Keratinocyte (primary cell): ENCODE results near the gene CSF3.
"Not testable (repeated sequence)": the region's sequence is repeated elsewhere in the genome, so short reads cannot be mapped to it uniquely, and the experiment has no call there.

Experiments
- CTCF ChIP-seq, 3 experiments: IDR thresholded peaks in 1 of 3; conservative IDR thresholded peaks in 1 of 3; optimal IDR thresholded peaks in 1 of 3; 2 replicates in 2 of 3; 3 replicates in 1 of 3; pipeline versions ENCODE3 to v1.5.1; 2011; ENCODE audit warnings: low read length in 3 of 3, mild to moderate bottlenecking in 3 of 3, moderate library complexity in 2 of 3, control low read depth in 1 of 3, inconsistent platforms in 1 of 3; ENCODE audit not compliant: insufficient read depth in 2 of 3; ENCODE audit errors: extremely low read depth in 1 of 3
- EZH2 ChIP-seq: IDR thresholded peaks from one replicate; pipeline ENCODE4 v1.6.1; 2012; ENCODE audit warnings: inconsistent platforms, mild to moderate bottlenecking, low read length, moderate library complexity

GRCh38 chr17:40001335-40001734 is 13.9 kb upstream of the CSF3 start:
- TF ChIP-seq CTCF (optimal IDR thresholded peaks at IDR 0.05 in 1 of 3, IDR thresholded peaks at IDR 0.05 in 1 of 3, conservative IDR thresholded peaks at IDR 0.05 in 1 of 3; ENCODE audit: extremely low read depth in 1 of 3, insufficient read depth in 2 of 3, low read length in 3 of 3); EZH2: not testable (repeated sequence)
